ENCODE data around the gene SIRT3. TPM values are rescaled to one million over a fixed set of nuclear protein-coding genes. Genes with fewer than 3 reads are reported as not detected.
"Not testable (repeated sequence)": the region's sequence is repeated elsewhere in the genome, so short reads cannot be mapped to it uniquely, and the experiment has no call there.

Gene SIRT3
- polyA plus RNA-seq, 1 donor from 2014 or later: 11.6 TPM

GRCh38 chr11:278001-278951 lies 42.1 kb upstream of the SIRT3 start, which contains the start of gene NLRP6:
Gene NLRP6, plus strand, starts transcription at chr11:278407. Its CDS starts 163 bp downstream, at chr11:278570.
- Mint-ChIP-seq H3K27me3 (peaks cover 16% of the 10 kb centered on the region), H3K9me3 (no peaks in the 10 kb centered on the region), H3K27ac (peak within 1 kb of the TSS in 2 of 3 donors; percentile 29 to 76), H3K36me3 (peaks cover 1% of the 10 kb centered on the region), H3K4me1 (peaks cover 16 to 26% (median 24%) of the 10 kb centered on the region in 3 donors), H3K4me3 (peak within 1 kb of the TSS in 3 of 4 donors; percentile 48 to 84 (median 55))

- H3K4me3 Mint-ChIP-seq: peak overlapping the region in 2 of 4 donors; percentile 22 to 62
- H3K36me3 Mint-ChIP-seq: peaks cover 1% of the 10 kb centered on the region
- peak overlapping the region in 1 of 3 donors; percentile 57 for H3K27ac Mint-ChIP-seq
- H3K9me3 Mint-ChIP-seq: no peaks in the 10 kb centered on the region
- H3K27me3 Mint-ChIP-seq: peaks cover 5% of the 10 kb centered on the region
- H3K4me1 Mint-ChIP-seq: peaks cover 12 to 19% (median 16%) of the 10 kb centered on the region in 3 donors
Measured at GRCh38 chr11:276219-276618, 40.1 kb upstream of the SIRT3 start.

- H3K27ac Mint-ChIP-seq: no peak overlapping the region
- no peaks in the 10 kb centered on the region for H3K36me3 Mint-ChIP-seq
- H3K9me3 Mint-ChIP-seq: no peaks in the 10 kb centered on the region
- no peak overlapping the region for H3K4me3 Mint-ChIP-seq
- peaks cover 21 to 24% (median 23%) of the 10 kb centered on the region in 3 donors for H3K4me1 Mint-ChIP-seq
- H3K27me3 Mint-ChIP-seq: no peaks in the 10 kb centered on the region
Measured at GRCh38 chr11:272931-273198, 36.7 kb upstream of the SIRT3 start.

- Mint-ChIP-seq H3K9me3 (no peaks in the 10 kb centered on the region), H3K27ac (peak overlapping the region in 1 of 3 donors; percentile 94), H3K36me3 (no peaks in the 10 kb centered on the region), H3K27me3 (no peaks in the 10 kb centered on the region), H3K4me3 (no peak overlapping the region), H3K4me1 (peaks cover 21 to 24% (median 22%) of the 10 kb centered on the region in 3 donors)
Measured at GRCh38 chr11:272195-272930, 36.2 kb upstream of the SIRT3 start.

GRCh38 chr11:271319-271715 lies 35.2 kb upstream of the SIRT3 start:
- Mint-ChIP-seq H3K4me1 (peaks cover 14 to 24% (median 22%) of the 10 kb centered on the region in 3 donors), H3K27ac (peak overlapping the region in 1 of 3 donors; percentile 94), H3K4me3 (no peak overlapping the region), H3K36me3 (no peaks in the 10 kb centered on the region), H3K27me3 (no peaks in the 10 kb centered on the region), H3K9me3 (no peaks in the 10 kb centered on the region)

- no peaks in the 10 kb centered on the region for H3K27me3 Mint-ChIP-seq
Measured at GRCh38 chr11:270451-271318, 34.5 kb upstream of the SIRT3 start.

GRCh38 chr11:269146-269890 lies 33.2 kb upstream of the SIRT3 start:
- Mint-ChIP-seq H3K4me3 (peak overlapping the region; percentile 88 to 97 (median 92)), H3K4me1 (peaks cover 9 to 15% (median 12%) of the 10 kb centered on the region in 3 donors), H3K27ac (peak overlapping the region; percentile 95 to 98 (median 96)), H3K36me3 (no peaks in the 10 kb centered on the region), H3K9me3 (no peaks in the 10 kb centered on the region), H3K27me3 (no peaks in the 10 kb centered on the region)

More at GRCh38 chr11:270451-271318, 34.5 kb upstream of the SIRT3 start:
- peaks cover 14 to 24% (median 20%) of the 10 kb centered on the region in 3 donors for H3K4me1 Mint-ChIP-seq
- H3K27ac Mint-ChIP-seq: peak overlapping the region in 1 of 3 donors; percentile 98
- no peaks in the 10 kb centered on the region for H3K36me3 Mint-ChIP-seq
- H3K4me3 Mint-ChIP-seq: peak overlapping the region in 1 of 4 donors; percentile 14
- no peaks in the 10 kb centered on the region for H3K9me3 Mint-ChIP-seq

- peaks cover 9 to 12% (median 12%) of the 10 kb centered on the region in 3 donors for H3K4me1 Mint-ChIP-seq
- not testable (repeated sequence) for H3K9me3 Mint-ChIP-seq, H3K36me3 Mint-ChIP-seq, H3K27me3 Mint-ChIP-seq
- peak overlapping the region; percentile 88 to 97 (median 92) for H3K4me3 Mint-ChIP-seq
- H3K27ac Mint-ChIP-seq: peak overlapping the region; percentile 95 to 98 (median 96)
Measured at GRCh38 chr11:268716-269145, 32.6 kb upstream of the SIRT3 start.

- H3K27me3 Mint-ChIP-seq: no peaks in the 10 kb centered on the region
- H3K9me3 Mint-ChIP-seq: no peaks in the 10 kb centered on the region
- H3K4me1 Mint-ChIP-seq: peaks cover 9 to 12% (median 12%) of the 10 kb centered on the region in 3 donors
- H3K27ac Mint-ChIP-seq: peak overlapping the region; percentile 95 to 98 (median 96)
- H3K36me3 Mint-ChIP-seq: no peaks in the 10 kb centered on the region
- H3K4me3 Mint-ChIP-seq: peak overlapping the region; percentile 88 to 97 (median 92)
Measured at GRCh38 chr11:267491-267994, 31.4 kb upstream of the SIRT3 start.

- H3K4me3 Mint-ChIP-seq: peak overlapping the region in 3 of 4 donors; percentile 67 to 74 (median 74)
- no peaks in the 10 kb centered on the region for H3K27me3 Mint-ChIP-seq
- H3K4me1 Mint-ChIP-seq: peaks cover 9 to 12% (median 11%) of the 10 kb centered on the region in 3 donors
- H3K9me3 Mint-ChIP-seq: peaks cover 0 to 2% (median 0%) of the 10 kb centered on the region in 3 donors
- no peaks in the 10 kb centered on the region for H3K36me3 Mint-ChIP-seq
- peak overlapping the region; percentile 46 to 96 (median 95) for H3K27ac Mint-ChIP-seq
Measured at GRCh38 chr11:266676-267439, 30.7 kb upstream of the SIRT3 start.

- H3K4me3 Mint-ChIP-seq: no peak overlapping the region
- H3K4me1 Mint-ChIP-seq: peaks cover 9 to 11% (median 10%) of the 10 kb centered on the region in 3 donors
- peak overlapping the region in 1 of 3 donors; percentile 39 for H3K27ac Mint-ChIP-seq
- no peaks in the 10 kb centered on the region for H3K27me3 Mint-ChIP-seq
- H3K9me3 Mint-ChIP-seq: peaks cover 0 to 4% (median 3%) of the 10 kb centered on the region in 3 donors
- H3K36me3 Mint-ChIP-seq: no peaks in the 10 kb centered on the region
Measured at GRCh38 chr11:261624-262023, 25.5 kb upstream of the SIRT3 start.

GRCh38 chr11:259413-259812 lies 23.3 kb upstream of the SIRT3 start:
- no peaks in the 10 kb centered on the region for H3K36me3 Mint-ChIP-seq
- no peak overlapping the region for H3K4me3 Mint-ChIP-seq
- peaks cover 0 to 4% (median 3%) of the 10 kb centered on the region in 3 donors for H3K9me3 Mint-ChIP-seq
- H3K27me3 Mint-ChIP-seq: no peaks in the 10 kb centered on the region
- peaks cover 11 to 18% (median 14%) of the 10 kb centered on the region in 3 donors for H3K4me1 Mint-ChIP-seq
- no peak overlapping the region for H3K27ac Mint-ChIP-seq

Data from IgD-negative memory B cell (primary cell).